ENCODE data around the gene SLC5A11. TPM values are rescaled to one million over a fixed set of nuclear protein-coding genes. Genes with fewer than 3 reads are reported as not detected.

SLC5A11 gene
- total and polyA plus RNA-seq, 2 of the 13 experiments (the other 11 are each of a cell fraction or from before 2014, with no cell fraction given): 1.2 to 3.3 TPM

- TF ChIP-seq KMT2B (CRISPR knock-in tag; IDR thresholded peaks at IDR 0.05) (no peak), CEBPZ (IDR thresholded peaks at IDR 0.05; ENCODE audit: low read length) (no peak), HIVEP1 (CRISPR knock-in tag; IDR thresholded peaks at IDR 0.05) (no peak), PRPF4 (IDR thresholded peaks at IDR 0.05; ENCODE audit: low read depth, low read length, poor library complexity, severe bottlenecking) (no peak), EEA1 (CRISPR knock-in tag; IDR thresholded peaks at IDR 0.05; ENCODE audit: borderline replicate concordance) (no peak), PRMT3 (CRISPR knock-in tag; IDR thresholded peaks at IDR 0.05; ENCODE audit: borderline replicate concordance, low read depth) (no peak), ZNF547 (CRISPR knock-in tag; IDR thresholded peaks at IDR 0.05) (no peak), ARNTL (CRISPR knock-in tag; IDR thresholded peaks at IDR 0.05) (no peak), EED (CRISPR knock-in tag; IDR thresholded peaks at IDR 0.05) (0 out of 2 replicates have a peak, but pooled peaks have one; percentile 48), ZNF33B (CRISPR knock-in tag; IDR thresholded peaks at IDR 0.05) (no peak), ZNF230 (CRISPR knock-in tag; IDR thresholded peaks at IDR 0.05) (no peak), POLR2G (IDR thresholded peaks at IDR 0.05; ENCODE audit: low read depth, low read length) (0 out of 2 replicates have a peak, but pooled peaks have one; percentile 21), KIAA2018 (CRISPR knock-in tag; IDR thresholded peaks at IDR 0.05; ENCODE audit: borderline replicate concordance) (no peak), ZNF572 (CRISPR knock-in tag; IDR thresholded peaks at IDR 0.05) (no peak), ZFP36L2 (CRISPR knock-in tag; IDR thresholded peaks at IDR 0.05) (no peak), ZNF235 (CRISPR knock-in tag; IDR thresholded peaks at IDR 0.05; ENCODE audit: borderline replicate concordance) (no peak), GABPA (IDR thresholded peaks at IDR 0.05; ENCODE audit: low read depth, low read length) (no peak), GABPA (CRISPR knock-in tag; IDR thresholded peaks at IDR 0.05; ENCODE audit: low read depth) (no peak), ZNF383 (CRISPR knock-in tag; IDR thresholded peaks at IDR 0.05; ENCODE audit: borderline replicate concordance) (no peak)
Measured at GRCh38 chr16:24844101-24845030, 1.4 kb upstream of the SLC5A11 start (continued).

Data from HepG2 (cell line).